ENCODE data around the gene OR6A2.

Gene OR6A2

DNA sequence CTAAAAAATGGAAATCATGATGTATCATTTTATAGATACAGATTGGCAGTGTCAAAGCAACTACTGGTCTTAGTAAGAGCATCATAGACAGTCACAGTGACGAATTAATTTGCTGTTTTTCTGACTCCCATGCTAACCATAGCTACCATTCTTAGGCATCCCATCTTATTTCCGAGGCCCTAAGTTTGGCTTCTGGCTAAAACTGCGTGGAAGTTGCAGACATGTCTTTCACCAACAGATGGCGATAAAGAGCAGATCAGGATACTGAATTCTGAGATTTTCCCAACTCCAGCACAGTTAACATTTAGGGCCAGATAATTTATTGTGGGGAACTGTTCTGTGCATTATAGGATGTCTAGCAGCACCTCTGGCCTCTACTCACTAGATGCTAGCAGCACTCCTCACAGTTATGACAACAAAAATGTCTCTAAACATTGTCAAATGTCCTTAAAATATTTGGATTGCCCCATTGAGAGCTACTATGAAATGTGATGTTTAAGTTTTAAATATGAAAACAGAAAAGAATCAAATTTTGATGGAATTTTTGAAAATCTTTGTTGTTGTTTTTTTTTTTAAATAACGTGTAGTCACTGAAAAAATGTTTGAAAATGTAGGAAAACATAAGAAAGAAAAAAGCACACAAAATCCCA, 44.1 kb downstream of the OR6A2 start:
- DNase-seq, result no peak

DNA sequence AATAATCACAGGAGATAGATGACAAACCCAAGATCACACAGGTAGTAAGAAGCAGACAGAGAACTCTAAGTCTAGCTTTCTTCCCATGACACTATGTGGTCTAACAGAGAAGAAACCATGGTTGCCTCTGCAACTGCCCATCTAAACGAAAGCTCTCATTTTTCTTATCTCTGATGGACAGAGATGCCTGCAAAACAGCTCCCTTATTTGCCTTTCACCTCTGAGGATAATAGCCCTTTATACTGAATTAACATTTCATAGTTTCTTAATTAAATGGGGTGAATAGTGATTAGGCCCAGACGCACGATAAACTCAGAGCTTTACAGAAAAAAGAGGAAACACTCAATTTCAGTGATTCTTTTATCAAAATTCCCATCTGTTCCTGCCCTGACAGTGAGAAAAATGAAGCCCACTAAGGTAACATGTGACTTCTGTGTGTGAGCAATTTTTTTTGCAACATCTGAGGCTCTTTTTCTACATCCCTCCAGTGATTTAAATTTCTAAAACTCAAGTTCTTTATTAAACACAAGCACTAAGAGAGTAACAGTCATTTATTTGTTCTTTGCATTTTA, 52.3 kb downstream of the OR6A2 start:
- no peak for DNase-seq

DNA sequence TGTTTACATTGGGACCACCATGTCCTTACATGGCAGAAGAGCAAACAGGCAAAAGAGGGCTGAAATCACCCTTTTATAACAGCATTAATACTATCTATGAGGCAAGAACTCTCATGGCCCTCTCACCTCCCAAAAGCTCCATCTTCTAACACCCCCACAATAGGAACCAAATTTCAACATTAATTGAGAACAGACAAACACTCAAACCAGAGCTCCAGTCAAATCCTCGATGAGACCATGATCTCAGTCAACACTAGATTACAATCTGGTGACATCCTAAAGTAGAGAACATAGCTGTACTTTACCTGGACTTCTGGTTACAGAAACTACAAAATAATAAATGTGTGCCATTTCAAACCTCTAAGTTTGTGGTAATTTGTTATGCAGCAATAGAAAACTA, 52.9 kb downstream of the OR6A2 start:
- DNase-seq, result no peak

DNA sequence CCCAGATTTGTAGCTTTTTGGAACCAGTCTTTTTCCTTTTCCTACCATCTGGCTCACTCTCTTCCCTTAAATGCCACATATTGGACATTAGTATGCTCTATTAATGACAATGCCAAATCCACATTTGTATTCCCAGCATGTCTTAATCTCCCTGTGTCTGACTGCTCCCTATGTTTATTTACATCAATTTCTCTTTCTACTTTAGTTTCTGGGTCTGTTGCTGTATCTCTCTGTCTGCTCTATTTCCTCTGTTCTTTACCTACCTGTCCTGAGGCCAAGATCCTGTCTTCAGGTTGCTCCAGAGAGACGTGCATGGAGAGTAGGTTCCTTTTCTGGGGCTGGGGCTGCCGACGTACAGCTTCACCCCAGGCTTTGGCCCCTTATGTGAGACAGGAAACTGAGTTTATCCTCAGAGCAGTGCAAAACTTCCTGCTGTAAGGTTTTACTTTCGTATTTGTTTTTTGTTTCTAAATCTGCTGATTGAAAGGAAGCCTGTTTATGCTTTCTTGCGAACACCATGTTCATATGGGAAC, 53.3 kb downstream of the OR6A2 start:
- no peak for DNase-seq

DNA sequence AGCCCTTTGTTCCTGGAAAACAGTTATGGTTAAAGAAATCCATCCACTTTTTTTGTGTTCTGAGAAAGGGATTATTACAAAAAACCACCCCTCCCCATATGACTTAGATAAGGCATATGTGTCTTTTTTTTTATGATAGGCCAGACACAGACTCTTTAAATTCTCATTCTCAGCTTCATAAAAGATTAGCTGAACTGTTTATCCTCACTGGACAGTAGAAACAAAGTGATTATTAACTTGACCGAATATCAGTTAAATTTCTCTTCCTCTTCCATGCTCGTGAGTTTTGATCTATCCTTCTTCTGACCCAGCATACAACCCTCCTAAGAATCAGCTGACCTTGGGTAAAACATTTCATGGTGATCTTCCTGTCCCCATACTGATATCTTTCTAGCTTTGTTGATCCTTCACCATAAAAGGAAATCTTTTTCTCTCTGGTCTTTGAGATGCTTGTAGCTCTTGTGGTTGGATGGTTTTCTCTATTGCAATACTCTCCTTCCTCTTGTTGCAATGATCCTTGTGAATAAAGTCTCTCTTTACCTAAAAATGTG, 53.9 kb downstream of the OR6A2 start:
- no peak for DNase-seq

DNA sequence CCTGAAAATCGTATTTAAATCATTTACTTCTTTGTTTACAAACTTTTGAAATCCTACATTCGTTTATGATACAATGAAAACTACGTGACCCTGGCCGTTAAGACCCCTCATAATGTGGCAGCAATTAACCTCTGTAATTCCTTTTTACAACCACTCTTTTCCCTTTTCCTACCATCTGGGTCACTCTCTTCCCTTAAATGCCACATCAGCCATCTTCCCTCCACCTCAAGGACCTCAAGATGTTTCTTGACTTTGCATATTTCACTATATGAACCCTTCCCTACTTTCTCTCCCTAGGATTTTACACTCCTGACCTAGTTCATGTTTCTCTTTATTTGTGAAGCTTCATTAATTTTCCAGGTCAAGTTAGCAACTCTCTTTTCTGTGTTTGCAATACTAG, 54.5 kb downstream of the OR6A2 start:
- no peak for DNase-seq

DNA sequence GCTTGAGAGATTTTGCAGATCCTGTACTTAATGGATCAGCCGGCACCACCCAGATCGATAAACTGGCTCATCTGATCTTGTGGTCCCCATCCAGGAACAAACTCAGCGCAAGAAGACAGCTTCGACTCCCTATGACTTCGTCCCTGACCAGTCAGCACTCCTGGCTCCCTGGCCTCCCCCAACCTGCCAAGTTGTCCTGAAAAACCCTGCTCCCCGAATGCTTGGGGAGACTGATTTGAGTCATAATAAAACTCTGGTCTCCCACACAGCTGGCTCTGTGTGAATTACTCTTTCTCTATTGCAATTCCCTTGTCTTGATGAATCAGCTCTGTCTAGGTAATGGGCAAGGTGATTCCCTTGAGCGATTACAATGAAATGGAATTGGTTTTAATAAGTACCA, 57.2 kb downstream of the OR6A2 start:
- DNase-seq, result no peak

All from NCI-H1417 treated with DMSO at 0.1 percent for 48 hours (cell line).